HepG2 (cell line): ENCODE measurements around the gene PYGB. TPM values are rescaled to one million over a fixed set of nuclear protein-coding genes. Genes with fewer than 3 reads are reported as not detected.

Source experiments
- ATF5 ChIP-seq: sonication (generic); formaldehyde crosslinking; IDR thresholded peaks from 2 replicates; pipeline ENCODE4 v1.4.0; 2020; ENCODE audit warnings: mild to moderate bottlenecking, low read depth, missing genetic modification reagents
- CBFB ChIP-seq: sonication (generic); formaldehyde crosslinking; IDR thresholded peaks from 2 replicates; pipeline ENCODE4 v1.4.0; 2020; ENCODE audit warnings: missing genetic modification reagents
- FOXK2 ChIP-seq: fragments of 450-650 bp; IDR thresholded peaks from 2 replicates; pipeline ENCODE4 v1.6.1; 2016
- FUBP1 ChIP-seq: sonication (generic); formaldehyde crosslinking; IDR thresholded peaks from 2 replicates; pipeline ENCODE4 v1.5.1; 2020; ENCODE audit warnings: missing genetic modification reagents, mild to moderate bottlenecking, borderline replicate concordance
- HNRNPUL1 ChIP-seq: fragments of 200-400 bp; formaldehyde crosslinking; IDR thresholded peaks from 2 replicates; pipeline ENCODE4 v1.6.1; 2017; ENCODE audit warnings: low read depth, mild to moderate bottlenecking, low read length, moderate library complexity
- MAFF ChIP-seq: IDR thresholded peaks from 2 replicates; pipeline ENCODE4 v1.6.1; 2011; ENCODE audit warnings: low read depth, low read length, improper control_type of control experiment
- NCOR1 ChIP-seq: fragments of 200-600 bp; sonication (generic); IDR thresholded peaks from 2 replicates; pipeline ENCODE4 v1.7.0; 2017; ENCODE audit warnings: antibody characterized with exemption, low read length, borderline replicate concordance
- NONO ChIP-seq, 2 experiments: fragments of 450-650 bp in 1 of 2; sonication (generic) in 1 of 2; formaldehyde crosslinking in 1 of 2; IDR thresholded peaks in 1 of 2; conservative IDR thresholded peaks in 1 of 2; 2 replicates each; pipeline versions ENCODE4 v1.6.1 to v1.8.0; 2017 to 2022; ENCODE audit warnings: mild to moderate bottlenecking in 1 of 2, missing genetic modification reagents in 1 of 2, moderate library complexity in 1 of 2
- PCBP1 ChIP-seq: fragments of 200-400 bp; formaldehyde crosslinking; IDR thresholded peaks from 2 replicates; pipeline ENCODE4 v1.6.1; 2017; ENCODE audit warnings: mild to moderate bottlenecking, low read depth, low read length, borderline replicate concordance
- PLRG1 ChIP-seq: fragments of 450-650 bp; conservative IDR thresholded peaks from 2 replicates; pipeline ENCODE4 v1.6.1; 2016
- POGZ ChIP-seq: sonication (generic); formaldehyde crosslinking; IDR thresholded peaks from 2 replicates; pipeline ENCODE4 v1.4.0; 2020; ENCODE audit warnings: mild to moderate bottlenecking, missing genetic modification reagents
- SMARCE1 ChIP-seq: fragments of 450-650 bp; IDR thresholded peaks from 2 replicates; pipeline ENCODE4 v1.6.1; 2017; ENCODE audit warnings: borderline replicate concordance
- SNAPC2 ChIP-seq: sonication (generic); formaldehyde crosslinking; IDR thresholded peaks from 2 replicates; pipeline ENCODE4 v1.8.1; 2022; ENCODE audit warnings: mild to moderate bottlenecking, missing genetic modification reagents
- SOX5 ChIP-seq: IDR thresholded peaks from 2 replicates; pipeline ENCODE4 v1.6.1; 2016; ENCODE audit warnings: borderline replicate concordance
- TGIF2 ChIP-seq: IDR thresholded peaks from 2 replicates; pipeline ENCODE4 v1.6.1; 2016; ENCODE audit warnings: control low read depth, missing compliant biosample characterization
- ZNF430 ChIP-seq: sonication (generic); formaldehyde crosslinking; IDR thresholded peaks from 2 replicates; pipeline ENCODE4 v1.9.0; 2021; ENCODE audit warnings: mild to moderate bottlenecking, missing genetic modification reagents
- ZNF484 ChIP-seq: sonication (generic); formaldehyde crosslinking; IDR thresholded peaks from 2 replicates; pipeline ENCODE4 v1.5.1; 2020; ENCODE audit warnings: mild to moderate bottlenecking, low read depth, missing genetic modification reagents, borderline replicate concordance
- ZNF496 ChIP-seq: sonication (generic); formaldehyde crosslinking; IDR thresholded peaks from 2 replicates; pipeline ENCODE4 v1.8.1; 2023; ENCODE audit warnings: mild to moderate bottlenecking, moderate library complexity, missing genetic modification reagents; ENCODE audit not compliant: insufficient replicate concordance
- ZNF557 ChIP-seq: sonication (generic); formaldehyde crosslinking; IDR thresholded peaks from 2 replicates; pipeline ENCODE4 v1.4.0; 2020; ENCODE audit warnings: missing genetic modification reagents
- ZNF570 ChIP-seq: sonication (generic); formaldehyde crosslinking; IDR thresholded peaks from 2 replicates; pipeline ENCODE4 v1.4.0; 2020; ENCODE audit warnings: mild to moderate bottlenecking, missing genetic modification reagents, borderline replicate concordance
- ZNF616 ChIP-seq: sonication (generic); formaldehyde crosslinking; IDR thresholded peaks from 2 replicates; pipeline ENCODE4 v1.5.0; 2020; ENCODE audit warnings: low read depth, mild to moderate bottlenecking, missing genetic modification reagents
- ZNF674 ChIP-seq: sonication (generic); formaldehyde crosslinking; IDR thresholded peaks from 2 replicates; pipeline ENCODE4 v1.5.0; 2020; ENCODE audit warnings: low read depth, mild to moderate bottlenecking, missing genetic modification reagents
- ZNF709 ChIP-seq: sonication (generic); formaldehyde crosslinking; IDR thresholded peaks from 2 replicates; pipeline ENCODE4 v1.5.0; 2020; ENCODE audit warnings: mild to moderate bottlenecking, missing genetic modification reagents
- ZNF792 ChIP-seq: IDR thresholded peaks from 2 replicates; pipeline ENCODE4 v1.6.1; 2016
- polyA plus RNA-seq, 8 experiments: library from polyadenylated mRNA; depleted of rRNA in 3 of 8; stranded (reverse) in 7 of 8; unstranded in 1 of 8; fragments of >200 nt; fragmentation: Illumina TruSeq in 4 of 8; extraction: Trizol in 4 of 8; gene quantifications; 2 replicates each; pipeline versions ENCODE4 v1.2.1 to v1.2.3, GENCODE V29; 2011 to 2016; ENCODE audit warnings: low read depth in 4 of 8, missing spikeins in 1 of 8, mixed read lengths in 1 of 8; ENCODE audit not compliant: insufficient read depth in 1 of 8
- total RNA-seq, 5 experiments: library from RNA; depleted of rRNA; stranded (reverse); fragments of >200 nt; fragmentation: Illumina TruSeq; extraction: Trizol; gene quantifications; 2 replicates each; pipeline ENCODE4 v1.2.3, GENCODE V29; 2016; ENCODE audit warnings: low read depth in 1 of 5
- TF ChIP-seq, protein P1 (sequence below): IDR thresholded peaks from 2 replicates; pipeline ENCODE4 v1.6.1; 2016; ENCODE audit warnings: missing biosample characterization, missing genetic modification reagents, low read depth
- TF ChIP-seq, protein P2 (sequence below): sonication (generic); formaldehyde crosslinking; IDR thresholded peaks from 2 replicates; pipeline ENCODE4 v1.8.0; 2022; ENCODE audit warnings: mild to moderate bottlenecking, missing genetic modification reagents, moderate library complexity

PYGB gene
- total and polyA plus RNA-seq, 2 of the 13 experiments (the other 11 are each of a cell fraction or from before 2014, with no cell fraction given), result 24.2 to 86.3 TPM

GRCh38 chr20:25294459-25295385 is 46.8 kb downstream of the PYGB start (continued):
- TF ChIP-seq, protein P1, sequence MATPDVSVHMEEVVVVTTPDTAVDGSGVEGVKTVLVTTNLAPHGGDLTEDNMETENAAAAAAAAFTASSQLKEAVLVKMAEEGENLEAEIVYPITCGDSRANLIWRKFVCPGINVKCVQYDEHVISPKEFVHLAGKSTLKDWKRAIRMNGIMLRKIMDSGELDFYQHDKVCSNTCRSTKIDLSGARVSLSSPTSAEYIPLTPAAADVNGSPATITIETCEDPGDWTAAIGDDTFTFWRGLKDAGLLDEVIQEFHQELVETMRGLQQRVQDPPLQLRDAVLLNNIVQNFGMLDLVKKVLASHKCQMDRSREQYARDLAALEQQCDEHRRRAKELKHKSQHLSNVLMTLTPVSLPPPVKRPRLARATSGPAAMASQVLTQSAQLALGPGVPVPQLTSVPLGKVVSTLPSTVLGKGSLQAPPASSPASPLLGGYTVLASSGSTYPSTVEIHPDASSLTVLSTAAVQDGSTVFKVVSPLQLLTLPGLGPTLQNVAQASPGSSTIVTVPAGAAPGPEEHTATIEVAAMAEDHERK, result no peak
- TF ChIP-seq FOXK2 (no peak), POGZ (CRISPR knock-in tag) (peak; percentile 85), SOX5 (CRISPR knock-in tag) (peak; percentile 52; the same call in 1 of the 2 replicates), ZNF709 (CRISPR knock-in tag) (no peak), SNAPC2 (CRISPR knock-in tag) (no peak), ZNF484 (CRISPR knock-in tag) (no peak), ZNF570 (CRISPR knock-in tag) (no peak), ATF5 (CRISPR knock-in tag) (0 out of 2 replicates have a peak, but pooled peaks have one; percentile 71), ZNF557 (CRISPR knock-in tag) (no peak), SMARCE1 (no peak), TGIF2 (CRISPR knock-in tag) (peak; percentile 92), ZNF674 (no peak), ZNF792 (CRISPR knock-in tag) (peak; percentile 74; the same call in 1 of the 2 replicates), ZNF616 (CRISPR knock-in tag) (no peak), CBFB (CRISPR knock-in tag) (peak; percentile 84; the same call in 1 of the 2 replicates), PLRG1 (no peak), ZNF496 (no peak), PCBP1 (peak; percentile 68; the same call in 1 of the 2 replicates), NONO (IDR thresholded peaks at IDR 0.05) (no peak), NONO (CRISPR knock-in tag; conservative IDR thresholded peaks at IDR 0.05) (peak; percentile 91), FUBP1 (CRISPR knock-in tag) (no peak), ZNF430 (CRISPR knock-in tag) (no peak), MAFF (no peak), NCOR1 (no peak), HNRNPUL1 (no peak)
- TF ChIP-seq, protein P2, sequence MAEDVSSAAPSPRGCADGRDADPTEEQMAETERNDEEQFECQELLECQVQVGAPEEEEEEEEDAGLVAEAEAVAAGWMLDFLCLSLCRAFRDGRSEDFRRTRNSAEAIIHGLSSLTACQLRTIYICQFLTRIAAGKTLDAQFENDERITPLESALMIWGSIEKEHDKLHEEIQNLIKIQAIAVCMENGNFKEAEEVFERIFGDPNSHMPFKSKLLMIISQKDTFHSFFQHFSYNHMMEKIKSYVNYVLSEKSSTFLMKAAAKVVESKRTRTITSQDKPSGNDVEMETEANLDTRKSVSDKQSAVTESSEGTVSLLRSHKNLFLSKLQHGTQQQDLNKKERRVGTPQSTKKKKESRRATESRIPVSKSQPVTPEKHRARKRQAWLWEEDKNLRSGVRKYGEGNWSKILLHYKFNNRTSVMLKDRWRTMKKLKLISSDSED (CRISPR knock-in tag), result no peak
